Stomach (tissue), 4 donors: Measurements from ENCODE around the gene DCAF6.

Source experiments
- POLR2AphosphoS5 ChIP-seq, 3 donors: sonication (generic); formaldehyde crosslinking; IDR thresholded peaks; one replicate each; pipeline ENCODE4 v1.6.1; 2016; ENCODE audit warnings: antibody characterized with exemption in 3 of 3
- TF ChIP-seq, protein P1 (sequence below), 7 experiments: fragments of 450-650 bp in 4 of 7; fragments of 200-600 bp in 3 of 7; sonication (generic) in 3 of 7; IDR thresholded peaks; one replicate each; pipeline ENCODE4 v1.5.1; 2016 to 2019; ENCODE audit warnings: antibody characterized with exemption in 7 of 7, control low read depth in 2 of 7, mild to moderate bottlenecking in 1 of 7

GRCh38 chr1:168001213-168001612, 64.7 kb downstream of the DCAF6 start:
- TF ChIP-seq, protein P1, sequence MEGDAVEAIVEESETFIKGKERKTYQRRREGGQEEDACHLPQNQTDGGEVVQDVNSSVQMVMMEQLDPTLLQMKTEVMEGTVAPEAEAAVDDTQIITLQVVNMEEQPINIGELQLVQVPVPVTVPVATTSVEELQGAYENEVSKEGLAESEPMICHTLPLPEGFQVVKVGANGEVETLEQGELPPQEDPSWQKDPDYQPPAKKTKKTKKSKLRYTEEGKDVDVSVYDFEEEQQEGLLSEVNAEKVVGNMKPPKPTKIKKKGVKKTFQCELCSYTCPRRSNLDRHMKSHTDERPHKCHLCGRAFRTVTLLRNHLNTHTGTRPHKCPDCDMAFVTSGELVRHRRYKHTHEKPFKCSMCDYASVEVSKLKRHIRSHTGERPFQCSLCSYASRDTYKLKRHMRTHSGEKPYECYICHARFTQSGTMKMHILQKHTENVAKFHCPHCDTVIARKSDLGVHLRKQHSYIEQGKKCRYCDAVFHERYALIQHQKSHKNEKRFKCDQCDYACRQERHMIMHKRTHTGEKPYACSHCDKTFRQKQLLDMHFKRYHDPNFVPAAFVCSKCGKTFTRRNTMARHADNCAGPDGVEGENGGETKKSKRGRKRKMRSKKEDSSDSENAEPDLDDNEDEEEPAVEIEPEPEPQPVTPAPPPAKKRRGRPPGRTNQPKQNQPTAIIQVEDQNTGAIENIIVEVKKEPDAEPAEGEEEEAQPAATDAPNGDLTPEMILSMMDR (IDR thresholded peaks at IDR 0.05) = no peak
- TF ChIP-seq POLR2AphosphoS5 (IDR thresholded peaks at IDR 0.05) = no peak
